D721Med (cell line): ENCODE measurements around the gene LTBP1.
"Not testable (repeated sequence)": the region's sequence is repeated elsewhere in the genome, so short reads cannot be mapped to it uniquely, and the experiment has no call there.

Experiments
- DNase-seq: peaks from one replicate; pipeline ENCODE4 v3.0.0; 2011; ENCODE audit warnings: low spot score; ENCODE audit not compliant: insufficient read length
- FAIRE-seq: peaks from 2 replicates; lab custom pipeline; 2011; peaks lifted over from hg19 to GRCh38; lab: Jason Lieb, UNC
- CTCF ChIP-seq: IDR thresholded peaks from 2 replicates; pipeline ENCODE4 v1.5.1; 2012; ENCODE audit warnings: mild to moderate bottlenecking, control low read depth; ENCODE audit not compliant: insufficient read depth; ENCODE audit errors: missing control alignments

LTBP1 gene

GRCh38 chr2:33038799-33039198, 92.0 kb downstream of the LTBP1 start:
- DNase-seq (no peak), FAIRE-seq (no peak)
- TF ChIP-seq CTCF: no peak

- DNase-seq (no peak), FAIRE-seq (no peak)
- TF ChIP-seq CTCF: no peak
These were observed 93.8 kb downstream of the LTBP1 start for GRCh38 chr2:33040541-33040940.

- TF ChIP-seq CTCF: no peak
- FAIRE-seq (no peak), DNase-seq (no peak)
These were observed 95.5 kb downstream of the LTBP1 start for GRCh38 chr2:33042265-33042664.

GRCh38 chr2:33042819-33043218, 96.1 kb downstream of the LTBP1 start:
- no peak for DNase-seq
- no peak for FAIRE-seq
- no peak for TF ChIP-seq CTCF

- no peak for DNase-seq
These were observed 101.2 kb downstream of the LTBP1 start for GRCh38 chr2:33047939-33048338.

GRCh38 chr2:33051586-33052360, 105.0 kb downstream of the LTBP1 start:
- no peak for DNase-seq
- FAIRE-seq: no peak
- TF ChIP-seq CTCF: no peak

More at GRCh38 chr2:33047939-33048338, 101.2 kb downstream of the LTBP1 start:
- no peak for TF ChIP-seq CTCF
- FAIRE-seq: no peak

- no peak for FAIRE-seq
- no peak for DNase-seq
- no peak for TF ChIP-seq CTCF
These were observed 105.6 kb downstream of the LTBP1 start for GRCh38 chr2:33052361-33052735.

- not testable (repeated sequence) for DNase-seq, FAIRE-seq
These were observed 106.0 kb downstream of the LTBP1 start for GRCh38 chr2:33052795-33053194.
